ENCODE measurements around the gene ZNF529. TPM values are rescaled to one million over a fixed set of nuclear protein-coding genes. Genes with fewer than 3 reads are reported as not detected.

ZNF529 gene
- total RNA-seq, 1 experiment from 2014 or later, result 16.9 TPM

- Histone ChIP-seq H3K9ac (ENCODE audit: extremely low read depth, insufficient read length, low read length) (no peak overlapping the region), H3K14ac (ENCODE audit: insufficient read depth, low read length) (no peak overlapping the region), H3K4ac (ENCODE audit: low read depth, low read length) (no peak overlapping the region), H2BK5ac (ENCODE audit: insufficient read length, low read length) (no peak overlapping the region), H3K23ac (ENCODE audit: insufficient read length, low read depth, low read length) (no peak overlapping the region), H4K20me1 (ENCODE audit: control insufficient read depth, insufficient read depth, insufficient read length) (no peaks in the 10 kb centered on the region), H3K4me1 (ENCODE audit: insufficient read depth, low read length) (no peaks in the 10 kb centered on the region), H3K18ac (ENCODE audit: insufficient read length, low read depth, low read length) (no peak overlapping the region), H4K91ac (ENCODE audit: insufficient read length, low read depth, low read length) (no peak overlapping the region), H2AK5ac (ENCODE audit: insufficient read length, low read length) (no peak overlapping the region), H4K8ac (replicated peaks; ENCODE audit: insufficient read length, low read depth, low read length) (no peak overlapping the region), H3K27me3 (ENCODE audit: insufficient read depth, low read length) (no peaks in the 10 kb centered on the region), H4K5ac (ENCODE audit: insufficient read length, low read depth, low read length) (no peak overlapping the region), H2AFZ (ENCODE audit: low read length) (no peak overlapping the region), H3K4me2 (ENCODE audit: insufficient read depth, insufficient read length, low read length) (no peak overlapping the region), H3K9me3 (ENCODE audit: control insufficient read depth, low read depth, low read length) (peaks cover 27% of the 10 kb centered on the region), H2BK20ac (ENCODE audit: low read depth, low read length, poor library complexity, severe bottlenecking) (no peak overlapping the region), H3K79me1 (ENCODE audit: insufficient read depth, low read depth, low read length, poor library complexity, severe bottlenecking) (no peaks in the 10 kb centered on the region), H3K27ac (ENCODE audit: insufficient read length, low read depth, low read length) (no peak overlapping the region), H3K23me2 (ENCODE audit: insufficient read length, low read depth, low read length, poor library complexity, severe bottlenecking) (no peaks in the 10 kb centered on the region), H3K56ac (ENCODE audit: insufficient read length, low read depth, low read length) (no peak overlapping the region), H3T11ph (ENCODE audit: low read length) (no peak overlapping the region), H2BK120ac (ENCODE audit: low read depth, low read length, poor library complexity, severe bottlenecking) (no peak overlapping the region), H3K79me2 (ENCODE audit: insufficient read depth, low read length) (no peaks in the 10 kb centered on the region), H2BK12ac (ENCODE audit: insufficient read length, low read depth, low read length) (no peak overlapping the region), H2BK15ac (ENCODE audit: low read depth, low read length) (no peak overlapping the region)
- H3K4me3 Mint-ChIP-seq, result no peak overlapping the region
- H3K27me3 Mint-ChIP-seq (ENCODE audit: low read depth), result peaks cover 9% of the 10 kb centered on the region
- no peak overlapping the region for H3K27ac Mint-ChIP-seq
- no CpG with 5 or more reads among the region's 5 CpGs for WGBS (ENCODE audit: extremely low coverage, insufficient read length, low lambda C conversion rate)
- H3K9me3 Mint-ChIP-seq, result peaks cover 71 to 75% of the 10 kb centered on the region in 2 experiments
- TF ChIP-seq CTCF (conservative IDR thresholded peaks at IDR 0.05), result no peak
- DNase-seq, result no peak
- no peaks in the 10 kb centered on the region for H3K4me1 Mint-ChIP-seq
- peaks cover under 1 to 10% (median 3%) of the 10 kb centered on the region in 3 experiments for H3K36me3 Mint-ChIP-seq (ENCODE audit: insufficient read depth in 1 of 3, low read depth in 3 of 3)
Measured at GRCh38 chr19:36501973-36502372, 71.1 kb downstream of the ZNF529 start.

All from H9 (cell line).